GM18951 (cell line): Measurements from ENCODE around the gene MVB12B.

Experiments used
- POLR2A ChIP-seq: IDR thresholded peaks from 4 replicates; pipeline ENCODE4 v1.6.1; 2011; ENCODE audit warnings: mild to moderate bottlenecking; ENCODE audit not compliant: insufficient read length, insufficient read depth; ENCODE audit errors: extremely low read depth
- in situ Hi-C: fragments of 300-500 bp; cut with MboI; formaldehyde crosslinking; loops from one replicate; pipeline ENCODE4 v1.12.0; 2022; ENCODE audit warnings: low sequenced_read_pairs, mixed read lengths, inconsistent platforms; ENCODE audit not compliant: unreplicated experiment

MVB12B gene

GRCh38 chr9:126478216-126478981 lies 151.8 kb downstream of the MVB12B start:
- TF ChIP-seq POLR2A = no peak
- in situ Hi-C loops = loop anchor here (25.0 kb wide), 1 partner anchor 166 kb away; no protein-coding TSS in a partner anchor

GRCh38 chr9:126479515-126479914 lies 152.9 kb downstream of the MVB12B start:
- no peak for TF ChIP-seq POLR2A
- in situ Hi-C loops = loop anchor here (25.0 kb wide), 1 partner anchor 167 kb away; no protein-coding TSS in a partner anchor

GRCh38 chr9:126480813-126481212 lies 154.2 kb downstream of the MVB12B start:
- TF ChIP-seq POLR2A = no peak
- in situ Hi-C loops = loop anchor here (25.0 kb wide), 1 partner anchor 169 kb away; no protein-coding TSS in a partner anchor

GRCh38 chr9:126481862-126482261 lies 155.2 kb downstream of the MVB12B start:
- in situ Hi-C loops = loop anchor here (25.0 kb wide), 1 partner anchor 170 kb away; no protein-coding TSS in a partner anchor
- no peak for TF ChIP-seq POLR2A

- in situ Hi-C loops = loop anchor here (25.0 kb wide), 1 partner anchor 170 kb away; no protein-coding TSS in a partner anchor
- TF ChIP-seq POLR2A = no peak
Measured at GRCh38 chr9:126482361-126483044, 155.9 kb downstream of the MVB12B start.

GRCh38 chr9:126483468-126484073 lies 156.9 kb downstream of the MVB12B start:
- in situ Hi-C loops = loop anchor here (25.0 kb wide), 1 partner anchor 171 kb away; no protein-coding TSS in a partner anchor
- TF ChIP-seq POLR2A = no peak

GRCh38 chr9:126485662-126486061 lies 159.0 kb downstream of the MVB12B start:
- no peak for TF ChIP-seq POLR2A
- in situ Hi-C loops = loop anchor here (25.0 kb wide), 1 partner anchor 173 kb away; no protein-coding TSS in a partner anchor

- in situ Hi-C loops = loop anchor here (25.0 kb wide), 1 partner anchor 174 kb away; no protein-coding TSS in a partner anchor
- TF ChIP-seq POLR2A = no peak
Measured at GRCh38 chr9:126486276-126486675, 159.6 kb downstream of the MVB12B start.

- TF ChIP-seq POLR2A = no peak
- in situ Hi-C loops = loop anchor here (25.0 kb wide), 1 partner anchor 176 kb away; no protein-coding TSS in a partner anchor
Measured at GRCh38 chr9:126487856-126488255, 161.2 kb downstream of the MVB12B start.

GRCh38 chr9:126488310-126488709 lies 161.7 kb downstream of the MVB12B start:
- TF ChIP-seq POLR2A = no peak
- in situ Hi-C loops = loop anchor here (25.0 kb wide), 1 partner anchor 176 kb away; no protein-coding TSS in a partner anchor

GRCh38 chr9:126488881-126489404 lies 162.3 kb downstream of the MVB12B start:
- no peak for TF ChIP-seq POLR2A
- in situ Hi-C loops = loop anchor here (25.0 kb wide), 1 partner anchor 177 kb away; no protein-coding TSS in a partner anchor

- TF ChIP-seq POLR2A = no peak
- in situ Hi-C loops = loop anchor here (25.0 kb wide), 1 partner anchor 177 kb away; no protein-coding TSS in a partner anchor
Measured at GRCh38 chr9:126489581-126490213, 163.1 kb downstream of the MVB12B start.
